ENCODE measurements around the gene AJAP1. TPM values are rescaled to one million over a fixed set of nuclear protein-coding genes. Genes with fewer than 3 reads are reported as not detected.

Gene AJAP1
- total and polyA plus RNA-seq, 10 of the 15 experiments (the other 5 are each of a cell fraction or from before 2014, with no cell fraction given): not detected

DNA sequence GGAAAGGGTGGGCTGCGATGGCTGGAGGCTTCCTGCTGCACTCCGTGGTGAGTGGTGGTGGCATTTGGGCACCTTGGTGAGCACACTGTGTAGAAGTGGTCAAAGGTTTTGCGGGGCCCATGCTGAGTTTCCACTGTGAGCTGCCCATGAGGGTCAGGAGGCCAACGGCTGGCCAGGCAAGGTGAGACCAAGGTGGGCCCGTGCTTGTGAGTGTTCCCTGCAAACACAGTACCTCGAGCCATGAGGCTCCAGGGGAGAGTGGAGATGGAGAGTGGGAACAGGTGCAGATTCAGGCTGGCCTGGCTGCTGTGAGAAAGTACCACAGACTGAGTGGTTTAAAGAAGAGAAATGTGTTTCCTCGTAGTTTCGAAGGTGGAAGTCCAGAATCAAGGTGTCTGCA is 40.8 kb downstream of the AJAP1 start:
- DNase-seq (ENCODE audit: low read depth, low spot score): no peak
- Histone ChIP-seq H3K79me2 (ENCODE audit: control insufficient read depth, insufficient read depth, low read length) (no peaks in the 10 kb centered on the region), H3K27ac (ENCODE audit: control insufficient read depth, insufficient read depth) (no peak overlapping the region), H4K20me1 (ENCODE audit: control insufficient read depth, insufficient read depth) (no peaks in the 10 kb centered on the region), H3K4me2 (ENCODE audit: control insufficient read depth, insufficient read depth) (no peak overlapping the region), H3K36me3 (ENCODE audit: control insufficient read depth in 2 of 2, insufficient read depth in 2 of 2, low read length in 1 of 2) (no peaks in the 10 kb centered on the region), H2AFZ (ENCODE audit: control insufficient read depth, low read depth, low read length) (no peak overlapping the region), H3K4me3 (no peak overlapping the region), H3K27me3 (replicated peaks in 1 of 2; ENCODE audit: control insufficient read depth in 2 of 2, insufficient read depth in 2 of 2, low read length in 1 of 2) (no peaks in the 10 kb centered on the region), H3K4me1 (ENCODE audit: control insufficient read depth, insufficient read depth, low read length) (no peaks in the 10 kb centered on the region), H3K9ac (ENCODE audit: control insufficient read depth, insufficient read depth, low read length) (no peak overlapping the region), H3K9me3 (replicated peaks; ENCODE audit: control insufficient read depth, insufficient read depth, low read length) (no peaks in the 10 kb centered on the region)
- in situ Hi-C loops (cut with MboI) (no loop called here), intact Hi-C loops (cut with micrococcal nuclease; ENCODE audit: unreplicated experiment) (no loop called here)
- ChIA-PET RAD21 (ENCODE audit: unreplicated experiment) (no interaction called here), POLR2A (no interaction called here), CTCF (no interaction called here), SMC1A (ENCODE audit: uncharacterized antibody, unreplicated experiment) (no interaction called here)
- FAIRE-seq: no peak
- 11% methylated on average over 8 of the region's 8 CpGs for WGBS (ENCODE audit: insufficient coverage, insufficient replicate concordance, low lambda C conversion rate, missing lambda C conversion rate)
- no peak for ATAC-seq
- BruUV-seq (replicated peaks): no TSS peak
- TF ChIP-seq, protein P1, sequence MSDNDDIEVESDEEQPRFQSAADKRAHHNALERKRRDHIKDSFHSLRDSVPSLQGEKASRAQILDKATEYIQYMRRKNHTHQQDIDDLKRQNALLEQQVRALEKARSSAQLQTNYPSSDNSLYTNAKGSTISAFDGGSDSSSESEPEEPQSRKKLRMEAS (IDR thresholded peaks at IDR 0.05; ENCODE audit: low read depth, low read length): no peak
- TF ChIP-seq HCFC1 (IDR thresholded peaks at IDR 0.05; ENCODE audit: low read length) (no peak), WRNIP1 (IDR thresholded peaks at IDR 0.05; ENCODE audit: borderline replicate concordance, low read depth, low read length) (no peak), ZNF217 (IDR thresholded peaks at IDR 0.05) (no peak), CHD4 (IDR thresholded peaks at IDR 0.05) (no peak), PAX5 (IDR thresholded peaks at IDR 0.05; ENCODE audit: borderline replicate concordance, low read depth, low read length) (no peak), TARDBP (IDR thresholded peaks at IDR 0.05; ENCODE audit: borderline replicate concordance) (no peak), HDAC6 (IDR thresholded peaks at IDR 0.05; ENCODE audit: unreplicated experiment) (no peak), IRF4 (IDR thresholded peaks at IDR 0.05; ENCODE audit: low read depth, low read length) (no peak), SIN3A (IDR thresholded peaks at IDR 0.05; ENCODE audit: low read depth, low read length) (no peak), KAT2A (conservative IDR thresholded peaks at IDR 0.05; ENCODE audit: control insufficient read depth, low read depth, low read length) (no peak)
- TF ChIP-seq, protein P2, sequence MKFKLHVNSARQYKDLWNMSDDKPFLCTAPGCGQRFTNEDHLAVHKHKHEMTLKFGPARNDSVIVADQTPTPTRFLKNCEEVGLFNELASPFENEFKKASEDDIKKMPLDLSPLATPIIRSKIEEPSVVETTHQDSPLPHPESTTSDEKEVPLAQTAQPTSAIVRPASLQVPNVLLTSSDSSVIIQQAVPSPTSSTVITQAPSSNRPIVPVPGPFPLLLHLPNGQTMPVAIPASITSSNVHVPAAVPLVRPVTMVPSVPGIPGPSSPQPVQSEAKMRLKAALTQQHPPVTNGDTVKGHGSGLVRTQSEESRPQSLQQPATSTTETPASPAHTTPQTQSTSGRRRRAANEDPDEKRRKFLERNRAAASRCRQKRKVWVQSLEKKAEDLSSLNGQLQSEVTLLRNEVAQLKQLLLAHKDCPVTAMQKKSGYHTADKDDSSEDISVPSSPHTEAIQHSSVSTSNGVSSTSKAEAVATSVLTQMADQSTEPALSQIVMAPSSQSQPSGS (IDR thresholded peaks at IDR 0.05; ENCODE audit: low read length): no peak
- TF ChIP-seq, protein P3, sequence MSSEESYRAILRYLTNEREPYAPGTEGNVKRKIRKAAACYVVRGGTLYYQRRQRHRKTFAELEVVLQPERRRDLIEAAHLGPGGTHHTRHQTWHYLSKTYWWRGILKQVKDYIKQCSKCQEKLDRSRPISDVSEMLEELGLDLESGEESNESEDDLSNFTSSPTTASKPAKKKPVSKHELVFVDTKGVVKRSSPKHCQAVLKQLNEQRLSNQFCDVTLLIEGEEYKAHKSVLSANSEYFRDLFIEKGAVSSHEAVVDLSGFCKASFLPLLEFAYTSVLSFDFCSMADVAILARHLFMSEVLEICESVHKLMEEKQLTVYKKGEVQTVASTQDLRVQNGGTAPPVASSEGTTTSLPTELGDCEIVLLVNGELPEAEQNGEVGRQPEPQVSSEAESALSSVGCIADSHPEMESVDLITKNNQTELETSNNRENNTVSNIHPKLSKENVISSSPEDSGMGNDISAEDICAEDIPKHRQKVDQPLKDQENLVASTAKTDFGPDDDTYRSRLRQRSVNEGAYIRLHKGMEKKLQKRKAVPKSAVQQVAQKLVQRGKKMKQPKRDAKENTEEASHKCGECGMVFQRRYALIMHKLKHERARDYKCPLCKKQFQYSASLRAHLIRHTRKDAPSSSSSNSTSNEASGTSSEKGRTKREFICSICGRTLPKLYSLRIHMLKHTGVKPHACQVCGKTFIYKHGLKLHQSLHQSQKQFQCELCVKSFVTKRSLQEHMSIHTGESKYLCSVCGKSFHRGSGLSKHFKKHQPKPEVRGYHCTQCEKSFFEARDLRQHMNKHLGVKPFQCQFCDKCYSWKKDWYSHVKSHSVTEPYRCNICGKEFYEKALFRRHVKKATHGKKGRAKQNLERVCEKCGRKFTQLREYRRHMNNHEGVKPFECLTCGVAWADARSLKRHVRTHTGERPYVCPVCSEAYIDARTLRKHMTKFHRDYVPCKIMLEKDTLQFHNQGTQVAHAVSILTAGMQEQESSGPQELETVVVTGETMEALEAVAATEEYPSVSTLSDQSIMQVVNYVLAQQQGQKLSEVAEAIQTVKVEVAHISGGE (CRISPR knock-in tag; IDR thresholded peaks at IDR 0.05): no peak
